Activated CD8-positive, alpha-beta memory T cell treated with anti-CD3 and anti-CD28 coated beads, Interleukin-2, amount 50 U/mL, for 1 hour (primary cell): ENCODE data around the gene RSPH10B2.
"Not testable (repeated sequence)": the region's sequence is repeated elsewhere in the genome, so short reads cannot be mapped to it uniquely, and the experiment has no call there.

Experiments
- DNase-seq: peaks from one replicate; pipeline ENCODE4 v3.0.0-alpha.2; 2020; ENCODE audit errors: extremely low read depth

Gene RSPH10B2

DNA sequence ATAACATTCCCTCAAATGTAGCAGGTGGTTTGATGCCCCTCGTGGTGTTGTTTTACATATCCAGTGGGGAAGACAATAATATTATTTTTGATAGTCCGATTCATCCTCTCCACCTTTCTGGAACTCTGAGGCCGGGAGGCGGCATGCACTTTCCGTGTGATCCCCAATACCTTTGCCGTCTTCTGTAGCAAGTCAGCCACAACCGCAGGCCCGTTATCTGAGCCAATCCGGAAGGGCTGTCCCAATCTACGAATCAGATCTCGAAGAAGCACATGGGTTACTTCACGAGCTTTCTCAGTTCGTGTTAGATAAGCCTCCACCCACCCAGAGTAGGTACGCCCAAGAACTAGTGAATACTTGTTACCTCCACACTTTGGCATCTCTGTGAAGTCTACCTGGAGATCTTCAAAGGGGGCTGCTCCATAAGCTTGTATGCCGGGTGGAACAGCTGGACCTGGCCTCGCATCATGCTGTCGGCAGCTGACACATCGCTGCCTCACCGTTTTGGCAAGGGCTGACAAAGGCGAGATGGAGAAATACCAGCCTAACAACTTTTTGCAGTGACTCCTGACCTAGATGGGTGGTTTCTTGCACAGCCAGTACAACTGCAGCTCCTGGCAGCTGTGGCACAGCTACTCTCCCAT lies 88.5 kb downstream of the RSPH10B2 start:
- DNase-seq = not testable (repeated sequence)

DNA sequence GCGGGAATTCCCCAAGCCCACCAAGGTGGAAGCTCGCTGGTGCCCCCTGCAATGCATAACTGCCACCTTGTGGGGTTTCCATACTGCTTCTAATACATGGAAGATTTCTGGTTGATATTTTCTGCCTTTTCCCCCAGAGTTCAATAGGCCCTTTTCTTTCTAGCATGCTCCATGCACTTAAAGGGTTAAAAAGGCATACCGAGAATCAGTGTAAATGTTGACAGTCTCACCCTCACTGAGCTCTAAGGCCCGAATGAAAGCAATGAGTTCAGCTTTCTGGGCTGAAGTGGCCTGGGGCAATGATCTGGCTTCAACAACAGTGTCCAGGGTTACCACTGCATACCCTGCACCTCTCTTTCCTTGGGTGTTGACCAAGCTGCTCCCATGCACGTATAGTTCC lies 89.2 kb downstream of the RSPH10B2 start:
- not testable (repeated sequence) for DNase-seq

DNA sequence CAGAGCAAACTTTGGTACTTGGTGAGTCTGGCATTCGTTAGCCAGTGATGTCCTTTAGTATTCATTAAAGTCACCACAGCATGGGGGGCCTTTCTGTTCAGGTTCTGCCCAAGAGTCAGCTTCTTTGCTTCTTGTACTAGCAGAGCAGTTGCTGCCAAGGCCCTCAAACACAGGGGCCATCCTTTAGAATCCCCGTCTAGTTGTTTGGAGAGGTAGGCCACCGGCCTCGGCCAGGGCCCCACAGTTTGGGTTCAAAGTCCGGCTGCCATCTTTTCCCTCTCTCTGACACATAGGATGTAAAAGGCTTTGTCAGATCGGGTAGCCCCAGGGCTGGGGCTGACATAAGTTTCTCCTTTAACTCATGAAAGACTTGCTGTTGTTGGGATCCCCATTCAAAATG lies 89.8 kb downstream of the RSPH10B2 start:
- DNase-seq = not testable (repeated sequence)

DNA sequence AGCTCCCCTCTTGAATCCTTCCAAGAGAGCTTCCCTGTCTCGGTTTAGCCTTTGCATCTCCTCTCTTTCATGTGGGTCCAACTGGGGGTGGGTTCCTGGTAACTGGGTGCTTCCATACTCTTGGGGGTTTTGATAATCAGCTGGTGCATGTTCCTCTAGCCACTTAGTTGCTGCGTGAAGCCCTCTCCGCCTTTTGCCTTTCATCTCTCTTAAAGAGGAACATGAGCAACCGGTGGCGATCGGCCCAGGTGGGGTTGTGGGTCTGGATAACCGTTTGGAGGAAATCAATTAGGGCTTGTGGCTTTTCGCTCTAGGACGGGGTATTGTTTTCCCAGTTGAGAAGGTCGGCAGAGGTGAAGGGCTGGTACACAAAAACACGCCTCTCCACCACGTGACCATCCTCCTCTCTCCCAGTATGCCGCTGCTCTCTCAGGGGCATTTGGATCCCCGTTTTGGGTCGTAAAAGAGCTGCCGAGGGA lies 92.1 kb downstream of the RSPH10B2 start:
- not testable (repeated sequence) for DNase-seq

DNA sequence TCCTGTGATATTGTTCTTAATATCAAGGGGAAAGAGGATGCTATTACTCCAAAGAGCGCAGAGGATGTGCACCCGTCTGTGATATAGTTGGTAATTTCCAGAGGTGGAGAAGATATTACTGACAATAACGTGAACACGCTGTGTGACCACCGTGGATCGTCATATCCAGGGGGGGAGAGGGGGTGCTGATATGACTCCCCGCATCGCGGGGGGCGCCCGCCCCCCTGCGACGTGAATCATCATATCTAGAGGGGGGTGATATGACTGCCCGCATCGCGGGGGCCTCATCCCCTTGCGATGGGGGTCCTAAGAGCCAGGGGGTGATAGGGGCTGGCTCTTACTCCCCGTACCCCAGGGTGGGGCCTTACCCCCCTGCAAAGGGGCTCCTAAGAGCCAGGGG lies 93.8 kb downstream of the RSPH10B2 start:
- DNase-seq = not testable (repeated sequence)
